GM21737 (cell line): ENCODE measurements around the gene PYGB.
"Not testable (repeated sequence)": the region's sequence is repeated elsewhere in the genome, so short reads cannot be mapped to it uniquely, and the experiment has no call there.

ENCODE experiments used
- ATAC-seq: cut with Tn5 transposase; IDR thresholded peaks from one replicate; pipeline ENCODE4 v1.9.1; 2021; ENCODE audit warnings: mild to moderate bottlenecking, moderate library complexity; ENCODE audit not compliant: unreplicated experiment

The PYGB gene

DNA sequence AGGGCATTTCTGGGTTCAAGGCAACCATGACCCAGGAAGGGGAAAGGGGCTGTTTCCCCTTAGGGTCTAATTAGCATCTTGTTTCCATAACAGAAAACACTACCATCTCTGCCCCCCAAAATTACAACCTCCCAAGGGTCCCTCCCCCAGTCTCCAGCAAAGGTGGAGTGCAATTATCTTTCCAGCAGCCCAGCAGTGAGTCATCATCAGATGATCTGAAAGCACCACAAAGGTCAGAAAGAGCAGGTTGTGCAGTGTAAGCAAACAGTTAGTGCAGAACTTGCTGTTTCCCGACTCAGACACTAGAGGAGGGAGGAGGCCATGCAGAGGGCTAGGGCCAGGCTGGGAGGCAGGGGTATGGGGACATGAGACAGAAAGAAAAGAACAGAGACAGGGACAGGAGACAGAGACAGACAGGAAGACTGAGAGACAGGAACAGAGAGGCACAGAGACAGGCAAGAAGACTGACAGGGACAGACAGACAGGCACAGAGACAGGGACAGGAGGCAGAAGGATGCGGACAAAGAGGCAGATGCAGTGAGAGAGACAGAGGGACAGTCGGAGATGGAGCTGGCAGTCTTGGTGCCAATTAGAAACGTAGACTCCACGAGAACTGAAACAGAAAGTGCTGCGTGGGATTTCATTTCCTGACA lies 62.5 kb downstream of the PYGB start:
- peak; percentile 91 for ATAC-seq

DNA sequence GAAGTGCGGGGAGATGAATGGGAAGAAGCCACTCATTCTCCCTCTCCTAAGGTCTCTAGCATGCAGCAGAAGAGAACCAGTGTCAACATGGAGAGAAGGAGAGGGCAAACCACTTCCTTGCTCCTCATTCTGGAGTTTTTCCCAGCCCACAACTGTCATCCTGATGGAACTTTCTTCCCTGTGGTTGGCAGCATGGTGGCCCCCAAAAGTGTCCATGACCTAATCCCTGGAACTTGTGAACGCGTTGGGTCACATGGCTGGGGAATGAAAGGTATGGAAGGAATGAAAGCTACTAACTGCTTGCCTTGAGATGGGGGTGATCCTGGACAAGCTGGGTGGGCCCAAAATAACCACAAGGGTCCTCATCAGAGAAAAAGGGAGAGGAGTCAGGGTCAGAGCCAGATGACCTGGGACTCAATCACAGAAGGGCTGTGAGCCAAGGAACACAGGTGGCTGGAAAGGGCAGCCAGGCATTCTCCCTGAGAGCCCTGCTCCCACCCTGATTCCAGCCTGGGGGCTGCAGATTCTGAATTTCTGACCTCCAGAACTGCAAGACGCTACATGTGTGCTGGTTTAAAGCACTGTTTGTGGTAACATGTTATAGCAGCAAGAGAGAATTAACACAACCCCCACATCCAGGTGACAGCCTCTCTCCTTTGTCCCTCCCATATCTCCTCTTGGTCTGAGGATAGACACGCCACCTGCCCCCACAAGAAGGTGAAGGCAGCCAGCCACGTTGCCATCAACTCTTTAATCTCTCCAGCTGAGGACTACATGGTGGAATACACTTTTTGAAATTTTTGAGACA lies 63.2 kb downstream of the PYGB start:
- no peak for ATAC-seq

DNA sequence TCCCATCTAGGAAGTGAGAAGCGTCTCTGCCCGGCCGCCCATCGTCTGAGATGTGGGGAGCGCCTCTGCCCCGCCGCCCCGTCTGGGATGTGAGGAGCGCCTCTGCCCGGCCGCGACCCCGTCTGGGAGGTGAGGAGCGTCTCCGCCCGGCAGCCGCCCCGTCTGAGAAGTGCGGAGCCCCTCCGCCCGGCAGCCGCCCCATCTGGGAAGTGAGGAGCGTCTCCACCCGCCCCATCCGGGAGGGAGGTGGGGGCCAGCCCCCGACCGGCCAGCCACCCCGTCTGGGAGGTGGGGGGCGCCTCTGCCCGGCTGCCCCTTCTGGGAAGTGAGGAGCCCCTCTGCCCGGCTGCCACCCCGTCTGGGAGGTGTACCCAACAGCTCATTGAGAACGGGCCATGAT lies 64.8 kb downstream of the PYGB start:
- ATAC-seq: not testable (repeated sequence)

DNA sequence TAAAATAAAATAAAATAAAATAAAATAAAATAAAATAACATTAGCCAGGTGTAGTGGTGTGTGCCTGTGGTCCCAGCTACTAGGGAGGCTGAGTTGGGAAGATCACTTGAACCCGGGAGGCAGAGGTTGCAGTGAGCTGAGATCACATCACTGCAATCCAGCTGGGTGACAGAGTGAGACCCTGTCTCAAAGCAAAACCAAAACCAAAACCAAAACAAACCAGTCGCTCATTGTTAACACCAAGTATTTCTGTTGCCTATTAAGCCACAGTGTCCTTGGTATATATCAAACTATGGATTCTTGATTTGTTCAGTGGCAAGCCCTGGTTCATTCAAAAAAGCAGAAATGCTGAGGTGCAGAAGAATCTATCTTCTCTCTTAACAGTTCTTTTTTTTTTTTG lies 65.7 kb downstream of the PYGB start:
- no peak for ATAC-seq

DNA sequence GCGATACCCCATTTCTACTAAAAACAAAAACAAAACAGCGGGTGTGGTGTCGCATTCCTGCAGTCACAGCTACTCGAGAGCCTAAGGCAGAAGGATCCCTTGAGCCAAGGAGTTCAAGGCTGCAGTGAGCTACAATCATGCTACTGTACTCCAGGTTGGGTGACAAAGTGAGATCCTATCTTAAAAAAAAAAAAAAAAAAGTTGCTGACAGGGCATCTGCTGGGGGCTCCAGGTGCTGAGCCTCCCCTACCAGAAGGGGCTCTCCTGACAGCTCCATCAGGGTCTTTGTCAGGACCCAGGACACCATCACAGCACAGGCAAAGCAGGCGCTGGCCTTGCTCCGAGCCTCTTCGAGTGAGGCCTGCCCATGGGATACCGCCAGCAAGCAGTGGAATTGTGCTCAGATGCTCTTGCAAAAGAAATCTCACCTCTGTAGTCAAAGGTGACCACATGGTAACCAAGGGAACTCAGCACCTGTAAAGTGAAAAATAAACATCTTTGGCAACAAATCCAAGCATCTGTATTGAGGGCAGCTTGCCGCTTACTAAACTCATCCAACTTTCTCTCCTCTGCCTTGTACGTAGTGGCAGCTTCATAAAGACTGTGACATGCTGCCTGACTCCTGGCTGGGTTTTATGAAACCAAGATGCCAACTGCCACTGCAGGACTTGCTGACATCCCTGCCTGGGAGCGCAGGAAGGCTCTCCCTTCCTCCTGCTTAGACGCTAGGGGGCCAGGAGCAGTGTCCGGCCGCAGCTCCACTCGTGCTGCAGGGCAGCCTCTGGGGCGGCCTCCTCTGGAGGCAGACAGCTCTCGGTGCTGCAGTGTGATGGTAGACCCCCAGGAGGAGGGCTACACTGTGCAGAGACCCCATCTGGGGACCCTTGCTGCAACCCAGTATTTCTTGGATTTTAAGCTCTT lies 66.9 kb downstream of the PYGB start:
- ATAC-seq: no peak

DNA sequence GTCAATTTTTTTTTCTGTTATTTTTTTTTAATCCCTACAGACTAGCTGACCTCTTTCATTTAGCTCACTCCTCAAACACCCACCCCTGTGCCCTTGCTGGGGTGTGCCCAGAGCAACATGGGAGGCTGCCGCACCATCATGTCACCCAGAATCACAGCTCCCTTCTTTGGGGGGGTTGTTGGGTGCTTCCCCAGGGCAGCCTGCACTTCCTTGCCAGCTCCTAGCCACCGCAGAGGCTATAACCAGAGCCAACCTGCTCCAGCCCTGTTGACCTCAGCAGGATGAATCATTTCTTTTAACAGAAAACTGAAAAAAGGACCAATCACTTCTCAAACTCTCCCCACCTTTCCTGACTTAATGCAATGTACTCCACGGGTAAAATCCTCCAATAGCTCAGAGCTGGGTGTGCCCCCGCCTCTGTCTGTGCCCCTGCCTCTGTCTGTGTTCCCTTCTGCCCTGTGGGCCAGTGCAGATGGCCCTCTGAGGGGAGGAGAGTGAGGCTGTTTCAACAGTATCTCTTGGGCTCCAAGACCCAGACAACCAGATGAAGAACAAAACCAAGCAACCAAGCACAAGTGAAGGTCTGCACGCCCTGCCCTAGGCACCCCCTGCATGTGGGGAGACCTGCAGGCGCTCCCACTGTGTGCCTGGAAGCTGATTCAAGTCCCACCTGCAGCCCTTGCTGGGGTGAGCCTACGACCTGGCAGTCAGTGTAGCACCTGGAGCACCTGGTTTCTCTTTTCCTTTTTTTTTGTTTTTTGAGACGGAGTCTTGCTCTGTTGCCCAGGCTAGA lies 67.7 kb downstream of the PYGB start:
- no peak for ATAC-seq

DNA sequence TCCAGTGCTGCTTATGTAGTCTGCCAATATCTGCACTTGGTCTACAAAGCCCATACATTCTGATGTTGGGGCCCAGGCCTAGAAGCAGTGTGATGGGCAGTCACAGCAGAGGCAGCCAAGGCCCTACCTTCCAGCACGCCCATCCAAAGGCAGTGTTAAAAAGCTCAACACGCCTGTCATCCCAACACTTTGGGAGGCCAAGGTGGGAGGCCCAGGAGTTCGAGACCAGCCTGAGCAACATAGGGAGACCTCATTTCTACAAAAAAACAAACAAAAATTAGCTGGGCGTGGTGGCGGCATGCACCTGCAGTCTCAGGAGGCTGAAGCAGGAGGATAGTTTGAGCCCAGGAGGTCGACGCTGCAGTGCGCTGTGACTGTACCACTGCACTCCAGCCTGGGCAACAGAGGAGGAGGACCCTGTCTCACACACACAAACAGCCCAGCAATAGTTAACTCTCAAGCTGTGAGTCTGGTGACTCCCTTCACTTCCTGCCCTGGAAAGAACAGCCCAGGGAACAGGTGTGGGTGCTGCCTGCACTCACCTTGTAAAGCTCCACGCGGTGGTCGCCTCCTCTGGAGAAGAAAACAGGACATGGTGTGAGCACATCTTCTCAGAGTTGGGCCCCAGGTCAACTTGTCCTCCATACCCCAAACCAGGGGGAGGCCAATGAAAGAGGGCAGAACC lies 68.8 kb downstream of the PYGB start:
- no peak for ATAC-seq

GRCh38 chr20:25317351-25318075 lies 69.6 kb downstream of the PYGB start:
- no peak for ATAC-seq

DNA sequence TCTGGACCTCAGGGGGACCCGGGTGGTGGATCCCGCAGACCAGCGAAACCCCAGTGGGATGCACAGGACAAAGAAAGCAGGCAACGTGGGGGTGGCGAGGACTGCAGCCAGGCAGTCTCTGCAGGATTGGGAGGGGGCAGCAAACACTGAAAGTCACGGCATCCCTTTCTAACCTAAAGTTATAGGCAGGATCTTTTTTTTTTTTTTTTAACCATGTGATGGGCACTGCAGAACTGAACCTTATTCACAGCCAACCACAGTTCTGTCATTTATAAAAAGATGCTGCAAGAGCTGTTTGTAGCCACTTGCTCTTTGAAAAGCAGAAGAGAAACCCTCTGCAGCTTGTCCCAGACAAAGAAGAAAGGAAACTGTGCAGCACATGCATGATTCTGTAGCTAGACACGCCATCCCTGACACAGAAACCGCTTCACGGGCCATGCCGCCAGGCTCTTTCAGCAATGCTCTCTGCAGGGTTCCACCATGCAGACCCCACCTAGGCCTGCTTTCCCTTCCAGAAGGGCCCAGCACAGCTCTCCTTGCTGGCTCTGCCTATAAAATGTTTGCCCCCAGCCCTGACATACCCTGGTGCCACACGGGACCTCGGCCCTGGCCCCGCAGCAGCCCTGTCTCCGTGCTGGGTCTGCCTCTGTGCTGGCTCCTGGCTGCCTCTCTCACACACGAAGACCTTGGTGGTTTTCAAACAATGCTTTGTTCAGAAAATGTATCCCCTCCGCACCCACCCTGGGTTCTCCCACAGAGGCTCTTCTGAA lies 70.8 kb downstream of the PYGB start:
- ATAC-seq: peak; percentile 82

GRCh38 chr20:25319241-25320034 lies 71.6 kb downstream of the PYGB start:
- ATAC-seq: no peak

- no peak for ATAC-seq
These were observed 72.3 kb downstream of the PYGB start for GRCh38 chr20:25320035-25320800.

DNA sequence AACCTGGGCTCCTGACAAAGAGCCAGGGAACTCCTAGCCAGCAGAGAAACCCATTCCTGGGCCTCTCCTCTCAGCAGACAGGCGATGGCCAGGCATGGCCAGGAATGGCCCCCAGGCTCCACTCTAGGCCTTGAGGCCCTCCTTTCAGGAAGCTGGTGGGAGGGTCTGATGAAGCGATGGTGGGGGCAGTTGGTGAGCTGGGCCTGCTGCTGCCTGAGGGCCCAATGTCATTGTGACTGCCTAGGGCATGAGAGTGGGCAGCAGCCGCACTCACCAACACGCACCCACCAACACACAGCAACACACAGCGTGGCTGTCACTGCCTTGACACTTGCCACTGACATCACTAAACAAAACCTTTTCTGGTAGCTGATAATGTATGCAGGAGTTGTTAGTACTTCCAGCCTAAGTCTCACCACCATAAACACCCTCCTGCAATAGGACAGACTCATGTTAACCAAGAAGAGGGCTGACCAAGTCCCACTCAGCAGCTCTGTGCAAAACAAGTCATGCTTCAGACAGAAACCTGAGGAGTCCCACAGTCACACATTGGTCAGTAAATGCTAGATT lies 73.5 kb downstream of the PYGB start:
- no peak for ATAC-seq

- ATAC-seq: no peak
These were observed 74.1 kb downstream of the PYGB start for GRCh38 chr20:25321991-25322390.

- no peak for ATAC-seq
These were observed 75.8 kb downstream of the PYGB start for GRCh38 chr20:25323496-25324246.

- ATAC-seq: no peak
These were observed 76.5 kb downstream of the PYGB start for GRCh38 chr20:25324412-25324811.

GRCh38 chr20:25325073-25325472 lies 77.2 kb downstream of the PYGB start:
- no peak for ATAC-seq
